HL-60 (cell line): Measurements from ENCODE around the gene FAM234A.

ENCODE experiments used
- DNase-seq, 2 experiments: peaks; one replicate each; pipeline ENCODE4 v3.0.0-alpha.2; 2010 to 2020; ENCODE audit warnings: low read depth in 1 of 2, low spot score in 1 of 2
- H3K27ac ChIP-seq: fragments of 250-450 bp; sonication (Bioruptor Pico); replicated peaks from 2 replicates; pipeline ENCODE4 v1.5.1; 2020; ENCODE audit warnings: mild to moderate bottlenecking, moderate library complexity
- H3K27me3 ChIP-seq: fragments of 250-450 bp; sonication (Bioruptor Pico); 2 replicates; pipeline ENCODE4 v1.5.1; 2021; ENCODE audit warnings: mild to moderate bottlenecking, moderate library complexity; ENCODE audit not compliant: insufficient read depth, poor library complexity, severe bottlenecking
- H3K4me3 ChIP-seq: replicated peaks from 2 replicates; pipeline ENCODE4 v1.5.1; 2011; ENCODE audit warnings: mild to moderate bottlenecking, control low read depth, low read length; ENCODE audit not compliant: insufficient read depth
- CTCF ChIP-seq: IDR thresholded peaks from one replicate; pipeline ENCODE4 v1.5.1; 2011; ENCODE audit warnings: low read length, control low read depth, inconsistent platforms; ENCODE audit not compliant: insufficient read depth
- GABPA ChIP-seq: IDR thresholded peaks from 2 replicates; pipeline ENCODE4 v1.6.1; 2012; ENCODE audit warnings: low read depth
- POLR2AphosphoS5 ChIP-seq: IDR thresholded peaks from 2 replicates; pipeline ENCODE4 v1.6.1; 2012; ENCODE audit warnings: low read depth
- SPI1 ChIP-seq: IDR thresholded peaks from 2 replicates; pipeline ENCODE4 v1.6.1; 2012; ENCODE audit warnings: low read depth, mild to moderate bottlenecking, borderline replicate concordance
- TF ChIP-seq, protein P1 (sequence below): IDR thresholded peaks from 2 replicates; pipeline ENCODE4 v1.6.1; 2012; ENCODE audit warnings: low read depth; ENCODE audit not compliant: insufficient replicate concordance

The FAM234A gene

GRCh38 chr16:249431-249830 lies 14.8 kb downstream of the FAM234A start:
- TF ChIP-seq, protein P1, sequence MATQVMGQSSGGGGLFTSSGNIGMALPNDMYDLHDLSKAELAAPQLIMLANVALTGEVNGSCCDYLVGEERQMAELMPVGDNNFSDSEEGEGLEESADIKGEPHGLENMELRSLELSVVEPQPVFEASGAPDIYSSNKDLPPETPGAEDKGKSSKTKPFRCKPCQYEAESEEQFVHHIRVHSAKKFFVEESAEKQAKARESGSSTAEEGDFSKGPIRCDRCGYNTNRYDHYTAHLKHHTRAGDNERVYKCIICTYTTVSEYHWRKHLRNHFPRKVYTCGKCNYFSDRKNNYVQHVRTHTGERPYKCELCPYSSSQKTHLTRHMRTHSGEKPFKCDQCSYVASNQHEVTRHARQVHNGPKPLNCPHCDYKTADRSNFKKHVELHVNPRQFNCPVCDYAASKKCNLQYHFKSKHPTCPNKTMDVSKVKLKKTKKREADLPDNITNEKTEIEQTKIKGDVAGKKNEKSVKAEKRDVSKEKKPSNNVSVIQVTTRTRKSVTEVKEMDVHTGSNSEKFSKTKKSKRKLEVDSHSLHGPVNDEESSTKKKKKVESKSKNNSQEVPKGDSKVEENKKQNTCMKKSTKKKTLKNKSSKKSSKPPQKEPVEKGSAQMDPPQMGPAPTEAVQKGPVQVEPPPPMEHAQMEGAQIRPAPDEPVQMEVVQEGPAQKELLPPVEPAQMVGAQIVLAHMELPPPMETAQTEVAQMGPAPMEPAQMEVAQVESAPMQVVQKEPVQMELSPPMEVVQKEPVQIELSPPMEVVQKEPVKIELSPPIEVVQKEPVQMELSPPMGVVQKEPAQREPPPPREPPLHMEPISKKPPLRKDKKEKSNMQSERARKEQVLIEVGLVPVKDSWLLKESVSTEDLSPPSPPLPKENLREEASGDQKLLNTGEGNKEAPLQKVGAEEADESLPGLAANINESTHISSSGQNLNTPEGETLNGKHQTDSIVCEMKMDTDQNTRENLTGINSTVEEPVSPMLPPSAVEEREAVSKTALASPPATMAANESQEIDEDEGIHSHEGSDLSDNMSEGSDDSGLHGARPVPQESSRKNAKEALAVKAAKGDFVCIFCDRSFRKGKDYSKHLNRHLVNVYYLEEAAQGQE, result no peak
- TF ChIP-seq SPI1, result no peak
- no peak for TF ChIP-seq POLR2AphosphoS5
- no peak for TF ChIP-seq GABPA
- no peak for TF ChIP-seq CTCF
- Histone ChIP-seq H3K27ac (no peak overlapping the region), H3K27me3 (no peaks in the 10 kb centered on the region), H3K4me3 (no peak overlapping the region)
- DNase-seq, result no peak

DNA sequence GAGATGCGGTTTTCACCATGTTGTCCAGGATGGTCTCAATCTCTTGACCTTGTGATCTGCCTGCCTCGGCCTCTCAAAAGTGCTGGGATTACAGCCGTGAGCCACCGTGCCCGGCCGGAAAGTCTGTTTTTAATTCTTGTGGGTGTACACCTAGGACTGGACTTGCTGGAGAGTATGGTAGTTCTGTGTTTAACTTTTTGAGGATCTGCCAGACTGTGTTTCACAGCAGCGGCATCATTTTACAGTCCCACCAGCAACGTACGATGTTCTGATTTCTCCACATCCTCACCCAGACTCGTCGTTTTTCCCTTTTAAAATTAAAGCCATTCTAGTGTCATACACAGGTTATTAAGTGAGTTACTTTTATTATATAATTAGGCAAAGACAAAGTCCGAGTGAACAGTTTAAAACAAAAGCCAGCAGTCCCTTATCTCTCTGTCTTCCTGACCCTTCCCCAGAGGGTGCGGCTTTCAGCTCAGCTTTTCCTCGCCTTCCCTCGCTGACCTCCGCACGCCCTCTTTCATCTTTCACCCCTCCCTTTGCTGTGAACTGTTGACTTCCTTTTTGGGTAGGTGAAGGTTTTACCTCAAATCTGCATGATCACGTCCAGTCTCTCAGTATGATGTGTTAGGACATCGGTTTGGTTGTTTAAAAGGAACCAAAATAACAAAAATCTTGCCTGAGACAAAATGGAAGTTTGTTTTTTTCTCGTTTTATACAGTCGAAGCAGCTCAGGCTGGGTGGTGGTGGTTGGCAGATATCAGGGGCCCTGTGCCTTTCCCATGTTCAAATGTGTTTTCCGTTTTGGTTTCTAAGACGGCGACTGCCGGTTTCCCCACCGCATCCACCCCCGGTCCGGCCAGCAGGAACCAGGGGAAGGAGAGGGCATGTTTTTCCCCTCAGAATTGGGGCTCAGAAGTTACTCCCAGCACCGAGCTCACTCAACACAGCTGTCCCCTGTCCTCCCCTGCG lies 18.0 kb downstream of the FAM234A start:
- peak in 1 of 2 experiments; percentile 43 for DNase-seq
- no peak overlapping the region for H3K4me3 ChIP-seq
- TF ChIP-seq CTCF (no peak), GABPA (no peak), SPI1 (no peak)
- TF ChIP-seq, protein P1, result no peak
- H3K27ac ChIP-seq, result peak overlapping the region; percentile 25
- H3K27me3 ChIP-seq, result no peaks in the 10 kb centered on the region

DNA sequence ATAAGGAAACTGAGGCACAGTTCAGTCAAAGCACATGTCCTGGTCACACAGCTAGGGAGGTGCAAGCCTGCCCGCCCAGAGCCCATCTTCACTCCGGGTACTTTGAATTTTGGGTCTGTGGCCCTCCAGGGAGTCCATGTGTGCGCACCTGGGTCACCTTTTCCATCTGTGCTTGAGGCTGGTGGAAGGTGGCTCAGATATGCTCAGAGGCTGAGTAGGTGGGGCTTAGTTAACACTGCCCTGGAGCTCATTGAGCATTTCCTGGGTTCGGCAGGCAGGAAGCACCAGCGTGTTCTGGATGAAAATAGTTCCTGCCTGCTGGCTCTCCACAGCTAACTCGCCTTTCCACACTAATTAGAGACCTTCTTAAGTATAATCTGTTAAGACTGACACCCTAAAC lies 19.2 kb downstream of the FAM234A start:
- no peak for DNase-seq
- no peak for TF ChIP-seq GABPA
- TF ChIP-seq CTCF, result no peak
- TF ChIP-seq POLR2AphosphoS5, result no peak
- no peak for TF ChIP-seq SPI1
- TF ChIP-seq, protein P1, result no peak
- H3K27me3 ChIP-seq, result no peaks in the 10 kb centered on the region
- H3K27ac ChIP-seq, result no peak overlapping the region
- no peak overlapping the region for H3K4me3 ChIP-seq
